OCI-LY7 (cell line): ENCODE data around the gene FOXP1.

ENCODE experiments used
- EZH2phosphoT487 ChIP-seq: fragments of 200-600 bp; sonication (generic); IDR thresholded peaks from 2 replicates; pipeline ENCODE4 v1.6.1; 2018; ENCODE audit warnings: low read depth, borderline replicate concordance, mild to moderate bottlenecking, mixed run types, antibody characterized with exemption, low read length, moderate library complexity, mixed read lengths
- TF ChIP-seq, protein P1 (sequence below): fragments of 200-600 bp; sonication (generic); conservative IDR thresholded peaks from 2 replicates; pipeline ENCODE4 v1.5.1; 2014; ENCODE audit warnings: mild to moderate bottlenecking, antibody characterized with exemption, low read length, moderate library complexity, mixed read lengths

DNA sequence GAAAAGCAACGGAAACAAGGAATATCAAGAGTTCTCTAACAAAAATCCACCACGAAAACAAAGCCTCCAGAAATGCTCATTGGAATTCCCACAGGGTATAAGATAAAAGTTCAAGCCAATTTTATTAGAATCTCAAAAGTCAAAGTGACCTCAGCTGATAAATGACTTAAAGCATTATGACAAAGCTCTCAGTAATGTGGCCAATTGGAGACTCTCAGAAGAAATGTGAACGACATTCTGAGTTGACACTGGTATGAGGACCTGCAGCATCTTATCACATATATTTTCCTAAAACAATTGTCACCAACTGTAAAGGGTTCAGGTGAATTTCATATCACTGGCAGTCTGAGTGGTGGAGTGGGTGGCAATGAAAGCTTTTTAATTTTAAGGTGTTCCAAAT is 199.1 kb downstream of the FOXP1 start:
- TF ChIP-seq, protein P1, sequence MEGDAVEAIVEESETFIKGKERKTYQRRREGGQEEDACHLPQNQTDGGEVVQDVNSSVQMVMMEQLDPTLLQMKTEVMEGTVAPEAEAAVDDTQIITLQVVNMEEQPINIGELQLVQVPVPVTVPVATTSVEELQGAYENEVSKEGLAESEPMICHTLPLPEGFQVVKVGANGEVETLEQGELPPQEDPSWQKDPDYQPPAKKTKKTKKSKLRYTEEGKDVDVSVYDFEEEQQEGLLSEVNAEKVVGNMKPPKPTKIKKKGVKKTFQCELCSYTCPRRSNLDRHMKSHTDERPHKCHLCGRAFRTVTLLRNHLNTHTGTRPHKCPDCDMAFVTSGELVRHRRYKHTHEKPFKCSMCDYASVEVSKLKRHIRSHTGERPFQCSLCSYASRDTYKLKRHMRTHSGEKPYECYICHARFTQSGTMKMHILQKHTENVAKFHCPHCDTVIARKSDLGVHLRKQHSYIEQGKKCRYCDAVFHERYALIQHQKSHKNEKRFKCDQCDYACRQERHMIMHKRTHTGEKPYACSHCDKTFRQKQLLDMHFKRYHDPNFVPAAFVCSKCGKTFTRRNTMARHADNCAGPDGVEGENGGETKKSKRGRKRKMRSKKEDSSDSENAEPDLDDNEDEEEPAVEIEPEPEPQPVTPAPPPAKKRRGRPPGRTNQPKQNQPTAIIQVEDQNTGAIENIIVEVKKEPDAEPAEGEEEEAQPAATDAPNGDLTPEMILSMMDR: no peak
- TF ChIP-seq EZH2phosphoT487: no peak
